ENCODE data around the gene HSD11B2. TPM values are rescaled to one million over a fixed set of nuclear protein-coding genes. Genes with fewer than 3 reads are reported as not detected.

HSD11B2 gene
- total RNA-seq, 2 donors from 2014 or later = 1.3 to 2.7 TPM

DNA sequence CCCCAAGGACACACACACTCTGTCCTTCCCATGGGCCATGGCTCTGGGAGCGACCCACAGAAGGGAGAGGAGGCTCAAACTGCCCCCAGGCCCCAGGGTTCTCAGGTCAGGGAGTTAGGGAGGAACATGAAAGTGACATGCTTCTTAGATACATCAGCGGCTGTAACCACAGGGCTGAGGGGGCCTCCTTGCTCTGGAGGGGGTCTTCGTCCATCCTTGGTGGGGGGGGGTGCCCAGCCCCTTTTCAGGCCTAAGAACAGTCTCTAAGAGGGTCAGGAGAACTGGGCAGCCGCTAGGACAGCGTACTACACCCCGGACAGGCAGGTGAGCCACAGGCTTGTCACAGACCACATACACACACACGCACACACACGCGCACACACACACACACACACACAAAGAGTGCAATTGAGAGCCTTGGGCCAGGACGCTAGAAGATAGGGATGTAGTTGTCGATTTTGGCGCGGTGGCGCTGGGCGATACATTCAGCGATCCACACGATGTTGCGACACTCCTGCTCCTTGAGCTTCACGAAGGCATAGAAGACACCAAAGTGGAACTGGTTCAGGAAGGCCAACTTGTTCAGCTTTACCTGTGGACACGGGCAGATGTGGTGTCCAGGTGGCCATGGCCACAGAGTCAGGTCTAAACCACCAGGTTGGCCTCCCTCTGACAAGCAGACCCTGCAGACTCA lies 7.3 kb downstream of the HSD11B2 start:
- H3K36me3 Mint-ChIP-seq = peaks cover 0 to 4% of the 10 kb centered on the region in 2 donors
- H3K9me3 Mint-ChIP-seq = no peaks in the 10 kb centered on the region
- DNase-seq (ENCODE audit: low spot score in 2 of 2) (no peak), ATAC-seq (no peak)
- H3K27ac Mint-ChIP-seq = peak overlapping the region in 1 of 2 donors; percentile 4

GRCh38 chr16:67438824-67439393 lies 8.0 kb downstream of the HSD11B2 start:
- H3K27ac Mint-ChIP-seq = no peak overlapping the region
- peaks cover 0 to 4% of the 10 kb centered on the region in 2 donors for H3K36me3 Mint-ChIP-seq
- H3K9me3 Mint-ChIP-seq = no peaks in the 10 kb centered on the region
- ATAC-seq (no peak), DNase-seq (ENCODE audit: low spot score in 2 of 2) (no peak)

- ATAC-seq (no peak), DNase-seq (ENCODE audit: low spot score in 2 of 2) (no peak)
- H3K9me3 Mint-ChIP-seq = no peaks in the 10 kb centered on the region
- H3K36me3 Mint-ChIP-seq = peaks cover 0 to 4% of the 10 kb centered on the region in 2 donors
- no peak overlapping the region for H3K27ac Mint-ChIP-seq
These were observed 10.4 kb downstream of the HSD11B2 start for GRCh38 chr16:67441271-67441753.

- no peak for ATAC-seq
These were observed 11.0 kb downstream of the HSD11B2 start for GRCh38 chr16:67441907-67442306.

DNA sequence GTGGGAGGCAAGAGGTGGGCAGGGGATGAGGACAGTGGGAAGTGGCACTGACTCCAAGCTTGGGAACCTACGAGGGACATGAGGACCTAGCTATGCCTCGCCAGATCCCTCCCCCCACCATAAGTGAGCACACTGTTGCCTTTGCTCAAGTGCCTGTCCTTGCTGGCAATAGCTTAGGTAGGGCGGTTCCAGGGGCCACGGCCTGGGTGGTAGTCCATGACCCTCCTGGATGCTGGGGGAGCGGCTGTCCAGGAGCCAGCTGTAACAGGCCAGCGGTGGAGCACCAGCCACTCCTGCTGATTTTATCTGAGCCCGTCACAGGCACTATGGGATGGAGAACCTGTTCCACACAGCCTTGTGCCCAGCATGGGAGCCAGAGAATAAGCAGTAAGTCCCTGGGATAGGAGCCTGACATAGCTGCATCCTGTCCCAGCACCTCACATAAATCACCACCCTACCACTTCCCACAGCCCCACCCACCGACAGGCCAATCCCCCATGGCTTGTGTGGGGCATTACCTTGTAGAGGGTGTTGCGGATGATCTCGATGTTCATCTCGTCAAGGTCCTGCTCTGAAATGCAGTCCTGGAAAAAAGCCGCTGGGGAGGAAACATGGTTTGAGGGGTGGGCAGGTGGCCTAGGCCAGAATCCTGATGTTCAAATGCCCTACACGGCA lies 11.8 kb downstream of the HSD11B2 start:
- DNase-seq (ENCODE audit: low spot score in 2 of 2) (no peak), ATAC-seq (no peak)
- Mint-ChIP-seq H3K36me3 (peaks cover 0 to 4% of the 10 kb centered on the region in 2 donors), H3K27ac (no peak overlapping the region), H3K9me3 (no peaks in the 10 kb centered on the region)

More at GRCh38 chr16:67441907-67442306, 11.0 kb downstream of the HSD11B2 start:
- H3K9me3 Mint-ChIP-seq = no peaks in the 10 kb centered on the region
- peak overlapping the region in 1 of 2 donors; percentile 79 for H3K27ac Mint-ChIP-seq
- DNase-seq (ENCODE audit: low spot score in 2 of 2) = no peak
- H3K36me3 Mint-ChIP-seq = peaks cover 0 to 4% of the 10 kb centered on the region in 2 donors

DNA sequence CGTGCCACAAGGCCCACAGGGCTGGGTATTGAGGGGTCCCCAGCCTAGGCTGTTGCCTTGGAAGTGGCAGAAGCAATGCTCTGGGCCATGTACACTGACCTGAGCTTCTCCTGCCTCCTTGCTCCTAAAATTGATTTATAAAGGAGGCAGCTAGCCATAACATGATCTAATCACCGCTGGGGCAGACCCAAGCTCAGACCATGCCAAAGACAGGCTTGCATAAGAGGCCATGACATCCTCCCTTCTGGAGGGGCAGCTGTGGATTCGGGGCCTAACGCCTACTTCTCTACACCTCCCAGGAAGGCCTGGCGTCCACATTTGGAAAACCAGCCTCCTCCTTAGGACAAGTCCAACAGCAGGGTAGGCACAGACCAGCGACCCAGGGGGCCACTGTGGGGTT lies 12.3 kb downstream of the HSD11B2 start:
- no peak for DNase-seq (ENCODE audit: low spot score in 2 of 2)
- ATAC-seq = no peak
- Mint-ChIP-seq H3K9me3 (no peaks in the 10 kb centered on the region), H3K27ac (peak overlapping the region in 1 of 2 donors; percentile 20), H3K36me3 (peaks cover 0 to 4% of the 10 kb centered on the region in 2 donors)

DNA sequence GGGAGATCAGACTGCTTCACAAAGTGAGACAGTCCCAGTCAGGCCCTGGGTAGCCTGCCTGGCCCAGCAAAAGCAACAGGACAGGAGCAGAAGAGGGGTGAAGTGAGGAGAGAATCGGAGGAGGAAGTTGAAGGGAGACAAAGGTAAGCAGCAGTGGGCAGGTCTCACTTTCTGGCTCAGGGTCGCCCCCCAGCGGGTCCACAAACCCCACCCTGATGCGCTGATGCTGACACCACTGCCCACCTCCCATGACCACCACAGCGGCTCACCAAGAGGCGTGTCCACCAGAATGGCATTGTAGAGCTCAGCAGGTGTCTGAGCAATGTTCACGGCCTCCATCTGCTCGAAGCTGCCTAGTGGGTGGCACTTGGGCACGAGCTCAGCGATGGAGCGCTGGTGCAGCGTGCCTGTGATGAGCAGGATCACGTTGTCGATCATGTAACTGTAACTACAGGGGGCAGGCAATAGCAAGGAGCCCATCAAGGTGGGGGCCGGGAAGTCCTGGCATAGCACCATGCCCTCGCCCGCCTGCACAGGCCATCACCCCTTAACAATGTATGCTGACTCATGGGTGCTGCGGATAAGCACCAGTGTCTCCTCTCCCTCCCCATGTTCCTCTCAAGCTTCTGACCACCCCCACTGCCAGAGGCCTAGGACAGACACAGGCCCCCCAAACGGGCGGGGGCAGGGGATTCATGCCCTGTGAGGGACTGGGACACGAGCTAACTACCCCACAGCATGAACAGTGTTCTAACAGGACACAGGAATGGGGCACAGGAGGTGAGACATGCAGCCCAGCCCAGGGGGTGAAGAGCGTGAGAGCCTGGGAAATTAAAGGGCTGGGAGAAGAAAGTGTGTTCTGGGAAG lies 13.6 kb downstream of the HSD11B2 start:
- Mint-ChIP-seq H3K27ac (peak overlapping the region; percentile 65 to 95), H3K36me3 (no peaks in the 10 kb centered on the region)

DNA sequence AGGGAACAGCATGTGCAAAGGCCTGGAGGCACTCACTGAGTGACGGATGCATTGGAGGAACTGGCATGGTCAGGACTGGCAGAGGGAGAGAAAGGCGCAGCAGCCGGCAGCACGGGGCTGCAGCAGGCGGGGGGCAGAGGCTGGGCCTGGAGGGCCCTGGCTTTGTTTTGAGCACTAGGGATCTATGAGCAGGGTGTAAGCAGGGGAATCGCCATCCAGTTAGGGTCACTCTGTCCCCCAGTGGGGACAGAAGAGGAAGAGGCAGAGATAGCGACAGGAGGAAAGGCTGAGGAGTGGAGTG lies 14.2 kb downstream of the HSD11B2 start:
- Mint-ChIP-seq H3K36me3 (no peaks in the 10 kb centered on the region), H3K27ac (peak overlapping the region in 1 of 2 donors; percentile 65), H3K9me3 (no peaks in the 10 kb centered on the region)
- ATAC-seq = no peak
- no peak for DNase-seq (ENCODE audit: low spot score in 2 of 2)

More for the DNA sequence above, 13.6 kb downstream of the HSD11B2 start:
- H3K9me3 Mint-ChIP-seq = no peaks in the 10 kb centered on the region
- no peak for DNase-seq (ENCODE audit: low spot score in 2 of 2)
- ATAC-seq = no peak

- Mint-ChIP-seq H3K27ac (peak overlapping the region in 1 of 2 donors; percentile 65), H3K9me3 (no peaks in the 10 kb centered on the region), H3K36me3 (no peaks in the 10 kb centered on the region)
- no peak for ATAC-seq
- no peak for DNase-seq (ENCODE audit: low spot score in 2 of 2)
These were observed 14.6 kb downstream of the HSD11B2 start for GRCh38 chr16:67445441-67445912.

- no peaks in the 10 kb centered on the region for H3K9me3 Mint-ChIP-seq
- no peaks in the 10 kb centered on the region for H3K36me3 Mint-ChIP-seq
- ATAC-seq = no peak
- H3K27ac Mint-ChIP-seq = peak overlapping the region in 1 of 2 donors; percentile 7
- no peak for DNase-seq (ENCODE audit: low spot score in 2 of 2)
These were observed 15.3 kb downstream of the HSD11B2 start for GRCh38 chr16:67445913-67446907.

DNA sequence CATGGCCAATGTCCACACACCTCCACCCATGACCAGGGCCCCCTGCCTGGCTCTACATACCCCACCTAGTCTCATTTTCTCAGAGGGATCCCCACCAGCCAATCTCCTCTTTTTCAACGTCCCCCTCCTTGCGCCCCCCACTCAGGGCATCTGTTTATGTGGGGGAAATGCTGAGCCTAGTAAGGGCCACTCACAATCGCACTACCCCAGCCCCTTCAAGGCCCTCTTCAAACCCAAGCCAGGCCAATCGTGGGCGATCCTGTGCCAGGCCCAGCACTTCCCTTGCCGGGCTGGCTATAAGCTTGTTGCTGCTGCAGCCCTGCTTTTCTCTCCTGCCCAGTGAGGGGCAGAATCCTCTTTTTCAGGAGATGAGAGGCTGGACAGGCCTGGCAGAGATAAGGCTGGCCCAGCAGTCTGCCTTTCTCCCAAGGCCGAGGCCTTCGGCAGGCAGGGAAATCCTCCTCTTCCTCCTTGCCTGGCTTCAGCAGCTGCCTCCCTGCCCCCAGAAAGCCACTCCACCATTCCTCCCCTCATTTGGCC lies 16.1 kb downstream of the HSD11B2 start:
- H3K36me3 Mint-ChIP-seq = no peaks in the 10 kb centered on the region
- peak overlapping the region in 1 of 2 donors; percentile 7 for H3K27ac Mint-ChIP-seq
- ATAC-seq (no peak), DNase-seq (ENCODE audit: low spot score in 2 of 2) (no peak)
- H3K9me3 Mint-ChIP-seq = no peaks in the 10 kb centered on the region

DNA sequence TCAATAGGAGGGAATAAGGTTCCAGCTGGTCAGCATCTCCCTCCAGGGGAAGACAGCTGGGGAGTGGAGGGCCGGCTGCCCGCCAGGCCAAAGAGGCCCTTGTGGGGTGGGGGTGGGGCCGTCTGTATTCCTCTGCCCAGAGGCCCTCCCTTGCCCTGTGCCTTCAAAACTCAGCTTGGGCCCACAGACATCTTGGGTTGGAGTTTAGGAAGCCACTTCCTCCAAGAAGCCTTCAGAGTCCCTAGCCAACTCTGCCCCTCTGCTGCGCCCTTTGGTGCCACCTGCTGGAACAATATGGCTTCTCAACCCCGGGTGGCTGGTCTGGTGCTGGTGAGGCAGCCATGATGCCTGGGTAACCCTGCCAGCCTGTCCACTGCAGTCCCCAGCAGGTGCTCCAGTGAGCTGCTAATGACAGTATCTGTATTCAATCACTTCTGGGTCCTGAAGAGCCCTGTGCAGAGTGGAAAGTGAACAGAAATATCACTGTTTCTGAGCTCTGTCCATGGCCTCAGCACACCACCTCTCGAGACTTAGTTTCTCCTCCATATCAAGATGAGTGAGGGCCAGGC lies 16.7 kb downstream of the HSD11B2 start:
- Mint-ChIP-seq H3K27ac (peak overlapping the region in 1 of 2 donors; percentile 60), H3K36me3 (no peaks in the 10 kb centered on the region), H3K9me3 (no peaks in the 10 kb centered on the region)
- ATAC-seq = peak; percentile 91
- DNase-seq (ENCODE audit: low spot score in 2 of 2) = peak; percentile 72 to 84

- Mint-ChIP-seq H3K36me3 (no peaks in the 10 kb centered on the region), H3K9me3 (no peaks in the 10 kb centered on the region), H3K27ac (no peak overlapping the region)
- DNase-seq (ENCODE audit: low spot score in 2 of 2) (no peak), ATAC-seq (no peak)
These were observed 17.7 kb downstream of the HSD11B2 start for GRCh38 chr16:67448580-67448979.

DNA sequence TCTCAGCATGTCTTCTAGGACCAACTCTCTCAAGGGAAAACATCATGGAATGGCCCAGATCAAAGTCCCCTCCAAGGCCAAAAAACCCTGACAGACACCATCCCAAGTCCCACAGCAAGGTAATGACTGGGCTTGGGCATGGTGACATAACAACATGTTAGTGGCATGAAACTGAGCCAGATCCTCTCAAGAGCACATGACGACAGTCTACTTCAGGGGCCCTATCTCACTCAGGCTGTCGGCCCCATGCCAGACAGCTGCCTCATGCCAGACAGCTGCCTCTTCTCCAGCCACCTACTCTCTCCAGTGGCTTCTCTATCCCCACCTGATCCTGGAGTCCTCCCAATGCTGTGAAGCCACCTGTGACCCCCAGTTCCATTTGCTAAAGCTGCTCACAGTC lies 18.4 kb downstream of the HSD11B2 start:
- DNase-seq (ENCODE audit: low spot score in 2 of 2) = no peak
- Mint-ChIP-seq H3K36me3 (no peaks in the 10 kb centered on the region), H3K9me3 (no peaks in the 10 kb centered on the region), H3K27ac (peak overlapping the region in 1 of 2 donors; percentile 14)
- no peak for ATAC-seq

- Mint-ChIP-seq H3K36me3 (no peaks in the 10 kb centered on the region), H3K9me3 (no peaks in the 10 kb centered on the region), H3K27ac (no peak overlapping the region)
- DNase-seq (ENCODE audit: low spot score in 2 of 2) (no peak), ATAC-seq (no peak)
These were observed 18.8 kb downstream of the HSD11B2 start for GRCh38 chr16:67449739-67450138.

All from activated naive CD4-positive, alpha-beta T cell treated with anti-CD3 and anti-CD28 coated beads, Interleukin-2, amount 50 U/mL, for 72 hours (primary cell).